Fibroblast of lung (primary cell): ENCODE measurements around the gene PTDSS2. TPM values are rescaled to one million over a fixed set of nuclear protein-coding genes. Genes with fewer than 3 reads are reported as not detected.

ENCODE experiments used
- DNase-seq, 2 donors: peaks; one replicate each; pipeline versions ENCODE4 v3.0.0 to v3.0.0-alpha.2; 2010; ENCODE audit warnings: low read depth in 2 of 2
- H2AFZ ChIP-seq: 2 replicates; pipeline ENCODE4 v1.5.1; 2012; ENCODE audit warnings: low read length, control low read depth, inconsistent platforms
- H3K27ac ChIP-seq: 2 replicates; pipeline ENCODE4 v1.5.1; 2011; ENCODE audit warnings: low read length, control low read depth; ENCODE audit not compliant: insufficient read depth
- H3K27me3 ChIP-seq: 2 replicates; pipeline ENCODE4 v1.5.1; 2011; ENCODE audit warnings: mild to moderate bottlenecking, low read length; ENCODE audit not compliant: control insufficient read depth, insufficient read depth
- H3K36me3 ChIP-seq: 2 replicates; pipeline ENCODE4 v1.5.1; 2011; ENCODE audit warnings: low read length; ENCODE audit not compliant: control insufficient read depth, insufficient read depth
- H3K4me1 ChIP-seq: 2 replicates; pipeline ENCODE4 v1.5.1; 2011; ENCODE audit warnings: low read length; ENCODE audit not compliant: control insufficient read depth, insufficient read depth; ENCODE audit errors: extremely low read depth
- H3K4me2 ChIP-seq: 2 replicates; pipeline ENCODE4 v1.5.1; 2011; ENCODE audit warnings: low read length, control low read depth; ENCODE audit not compliant: insufficient read depth; ENCODE audit errors: extremely low read depth
- H3K4me3 ChIP-seq, 4 experiments: fragments of 200-600 bp in 1 of 4; sonication (generic) in 1 of 4; replicated peaks in 1 of 4; 2 replicates each; pipeline ENCODE4 v1.5.1; 2011 to 2016; ENCODE audit warnings: low read length in 4 of 4, low read depth in 3 of 4, mild to moderate bottlenecking in 3 of 4, control low read depth in 2 of 4, inconsistent platforms in 1 of 4, mixed read lengths in 1 of 4; ENCODE audit not compliant: insufficient read depth in 1 of 4; ENCODE audit errors: control extremely low read depth in 1 of 4
- H3K79me2 ChIP-seq: 2 replicates; pipeline ENCODE4 v1.5.1; 2012; ENCODE audit warnings: mild to moderate bottlenecking, low read length, inconsistent platforms; ENCODE audit not compliant: control insufficient read depth, insufficient read depth
- H3K9ac ChIP-seq: 2 replicates; pipeline ENCODE4 v1.5.1; 2011; ENCODE audit warnings: mild to moderate bottlenecking, low read length, control low read depth; ENCODE audit not compliant: insufficient read depth
- H3K9me3 ChIP-seq: 2 replicates; pipeline ENCODE4 v1.5.1; 2012; ENCODE audit warnings: low read depth, low read length; ENCODE audit not compliant: control insufficient read depth, insufficient read depth
- H4K20me1 ChIP-seq: 2 replicates; pipeline ENCODE4 v1.5.1; 2011; ENCODE audit warnings: low read length; ENCODE audit not compliant: control insufficient read depth, insufficient read depth; ENCODE audit errors: extremely low read depth
- EZH2 ChIP-seq: IDR thresholded peaks from 2 replicates; pipeline ENCODE4 v1.5.1; 2012; ENCODE audit warnings: low read length, control low read depth, mild to moderate bottlenecking; ENCODE audit errors: missing control alignments
- polyA plus RNA-seq, 2 donors: library from polyadenylated mRNA; depleted of rRNA in 1 of 2; stranded (reverse) in 1 of 2; unstranded in 1 of 2; fragments of >200 nt; gene quantifications; 2 replicates each; pipeline ENCODE4 v1.2.1, GENCODE V29; 2011 to 2012; ENCODE audit warnings: missing spikeins in 1 of 2
- total RNA-seq: library from RNA; depleted of rRNA; stranded (reverse); fragments of >200 nt; gene quantifications from 2 replicates; pipeline ENCODE4 v1.2.1, GENCODE V29; 2014
- TF ChIP-seq, protein P1 (sequence below), 2 donors: IDR thresholded peaks in 1 of 2; conservative IDR thresholded peaks in 1 of 2; 1 replicate in 1 of 2; 2 replicates in 1 of 2; pipeline ENCODE4 v1.5.1; 2011 to 2012; ENCODE audit warnings: low read length in 2 of 2, control low read depth in 1 of 2, inconsistent platforms in 1 of 2, low read depth in 1 of 2, mild to moderate bottlenecking in 1 of 2

The PTDSS2 gene
- total and polyA plus RNA-seq, 2 donors (not counting 1 experiment from before 2014, with no cell fraction given), result 17.4 to 36.7 TPM

- no peak overlapping the region for H3K27ac ChIP-seq
- no peak overlapping the region for H3K4me3 ChIP-seq
- no peaks in the 10 kb centered on the region for H3K4me1 ChIP-seq
- H4K20me1 ChIP-seq, result no peaks in the 10 kb centered on the region
- no peaks in the 10 kb centered on the region for H3K27me3 ChIP-seq
- H3K4me2 ChIP-seq, result no peak overlapping the region
- H3K79me2 ChIP-seq, result no peaks in the 10 kb centered on the region
- TF ChIP-seq EZH2, result no peak
- TF ChIP-seq, protein P1, sequence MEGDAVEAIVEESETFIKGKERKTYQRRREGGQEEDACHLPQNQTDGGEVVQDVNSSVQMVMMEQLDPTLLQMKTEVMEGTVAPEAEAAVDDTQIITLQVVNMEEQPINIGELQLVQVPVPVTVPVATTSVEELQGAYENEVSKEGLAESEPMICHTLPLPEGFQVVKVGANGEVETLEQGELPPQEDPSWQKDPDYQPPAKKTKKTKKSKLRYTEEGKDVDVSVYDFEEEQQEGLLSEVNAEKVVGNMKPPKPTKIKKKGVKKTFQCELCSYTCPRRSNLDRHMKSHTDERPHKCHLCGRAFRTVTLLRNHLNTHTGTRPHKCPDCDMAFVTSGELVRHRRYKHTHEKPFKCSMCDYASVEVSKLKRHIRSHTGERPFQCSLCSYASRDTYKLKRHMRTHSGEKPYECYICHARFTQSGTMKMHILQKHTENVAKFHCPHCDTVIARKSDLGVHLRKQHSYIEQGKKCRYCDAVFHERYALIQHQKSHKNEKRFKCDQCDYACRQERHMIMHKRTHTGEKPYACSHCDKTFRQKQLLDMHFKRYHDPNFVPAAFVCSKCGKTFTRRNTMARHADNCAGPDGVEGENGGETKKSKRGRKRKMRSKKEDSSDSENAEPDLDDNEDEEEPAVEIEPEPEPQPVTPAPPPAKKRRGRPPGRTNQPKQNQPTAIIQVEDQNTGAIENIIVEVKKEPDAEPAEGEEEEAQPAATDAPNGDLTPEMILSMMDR (conservative IDR thresholded peaks at IDR 0.05 in 1 of 2, IDR thresholded peaks at IDR 0.05 in 1 of 2; ENCODE audit: low read depth in 1 of 2, low read length in 2 of 2), result no peak
- no peak overlapping the region for H3K9ac ChIP-seq
- no peak for DNase-seq
- peaks cover 8% of the 10 kb centered on the region for H3K36me3 ChIP-seq
- no peak overlapping the region for H2AFZ ChIP-seq
- H3K9me3 ChIP-seq, result no peaks in the 10 kb centered on the region
Measured at GRCh38 chr11:490186-490929, 40.3 kb downstream of the PTDSS2 start.

DNA sequence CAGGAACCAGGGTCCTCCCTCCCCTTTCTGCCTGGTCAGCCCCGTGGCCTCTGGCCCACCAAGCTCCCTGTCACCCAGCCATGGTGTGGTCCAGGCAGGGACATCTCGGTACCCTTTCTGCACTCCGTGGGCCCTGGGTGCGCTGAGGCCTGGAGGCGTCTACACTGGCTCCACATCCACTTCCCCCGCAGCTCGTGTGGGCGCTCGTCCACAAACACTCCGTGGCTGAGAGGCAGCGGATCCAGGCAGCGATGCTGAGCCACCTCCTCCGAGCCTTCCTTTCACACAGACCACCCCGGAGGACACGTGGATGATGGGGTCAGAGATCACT is 40.8 kb downstream of the PTDSS2 start:
- Histone ChIP-seq H3K9ac (no peak overlapping the region), H4K20me1 (no peaks in the 10 kb centered on the region), H3K27me3 (no peaks in the 10 kb centered on the region), H3K4me3 (no peak overlapping the region), H3K36me3 (peaks cover 11% of the 10 kb centered on the region), H3K9me3 (no peaks in the 10 kb centered on the region), H3K79me2 (no peaks in the 10 kb centered on the region), H2AFZ (no peak overlapping the region), H3K27ac (no peak overlapping the region), H3K4me1 (no peaks in the 10 kb centered on the region), H3K4me2 (no peak overlapping the region)
- no peak for TF ChIP-seq EZH2
- TF ChIP-seq, protein P1 (conservative IDR thresholded peaks at IDR 0.05 in 1 of 2, IDR thresholded peaks at IDR 0.05 in 1 of 2; ENCODE audit: low read depth in 1 of 2, low read length in 2 of 2), result no peak
- no peak for DNase-seq

DNA sequence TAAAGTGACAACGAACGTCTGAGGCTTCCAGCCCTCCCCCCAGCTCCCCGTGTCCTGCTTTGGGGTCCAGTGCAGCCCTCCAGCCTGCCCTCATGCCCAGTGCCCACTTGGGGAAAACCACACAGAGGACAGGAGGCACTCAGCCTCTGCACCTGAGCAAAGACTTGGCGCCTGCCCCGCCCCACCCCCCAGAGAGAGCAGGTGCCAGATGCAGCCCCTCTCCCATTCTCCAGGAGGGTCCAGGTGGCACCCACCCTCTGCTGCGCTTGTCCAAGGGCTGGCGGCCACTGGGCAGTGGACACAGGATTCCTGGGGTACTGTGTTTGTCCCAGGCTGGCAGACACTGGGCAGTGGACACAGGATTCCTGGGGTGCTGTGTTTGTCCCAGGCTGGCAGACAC is 41.3 kb downstream of the PTDSS2 start:
- H3K4me2 ChIP-seq, result no peak overlapping the region
- H3K4me3 ChIP-seq, result no peak overlapping the region
- H3K9ac ChIP-seq, result no peak overlapping the region
- no peaks in the 10 kb centered on the region for H4K20me1 ChIP-seq
- TF ChIP-seq EZH2, result no peak
- TF ChIP-seq, protein P1 (conservative IDR thresholded peaks at IDR 0.05 in 1 of 2, IDR thresholded peaks at IDR 0.05 in 1 of 2; ENCODE audit: low read depth in 1 of 2, low read length in 2 of 2), result no peak
- H3K4me1 ChIP-seq, result no peaks in the 10 kb centered on the region
- H3K27me3 ChIP-seq, result no peaks in the 10 kb centered on the region
- H3K36me3 ChIP-seq, result peaks cover 11% of the 10 kb centered on the region
- no peak overlapping the region for H2AFZ ChIP-seq
- no peaks in the 10 kb centered on the region for H3K79me2 ChIP-seq
- H3K9me3 ChIP-seq, result no peaks in the 10 kb centered on the region
- DNase-seq, result no peak
- H3K27ac ChIP-seq, result no peak overlapping the region
